Lower leg skin (tissue), 4 donors: ENCODE data around the gene NOSIP. TPM values are rescaled to one million over a fixed set of nuclear protein-coding genes. Genes with fewer than 3 reads are reported as not detected.

Source experiments
- DNase-seq, 2 donors: peaks; one replicate each; pipeline ENCODE4 v3.0.0-alpha.2; 2019; ENCODE audit warnings: low spot score in 2 of 2
- H3K4me3 ChIP-seq: fragments of 200-600 bp; sonication (generic); 2 replicates; pipeline ENCODE4 v1.5.1; 2017; ENCODE audit warnings: mild to moderate bottlenecking, low read depth; ENCODE audit not compliant: poor library complexity, severe bottlenecking
- CTCF ChIP-seq, 3 donors: fragments of 450-650 bp; IDR thresholded peaks; one replicate each; pipeline ENCODE4 v1.5.1; 2016; ENCODE audit warnings: antibody characterized with exemption in 3 of 3, mild to moderate bottlenecking in 3 of 3, moderate library complexity in 2 of 3
- POLR2A ChIP-seq, 2 donors: fragments of 450-650 bp; IDR thresholded peaks; one replicate each; pipeline ENCODE4 v1.6.1; 2016 to 2017; ENCODE audit warnings: antibody characterized with exemption in 2 of 2, mild to moderate bottlenecking in 1 of 2, moderate library complexity in 1 of 2
- WGBS, 2 donors: methylation state at CpG; one replicate each; pipeline ENCODE4 v1.1.5; 2018; 5-methylcytosine and 5-hydroxymethylcytosine counted together
- intact Hi-C: fragments of 100-400 bp; cut with DNase I; formaldehyde crosslinking; loops from one replicate; pipeline ENCODE4 v1.15.0; 2023; ENCODE audit warnings: low total_unique reads
- total RNA-seq, 4 donors: library from RNA; depleted of rRNA; stranded (reverse); fragments of >200 nt; gene quantifications; one replicate each; pipeline ENCODE4 v1.1.0, GENCODE V29; 2016

Gene NOSIP
- total RNA-seq, 4 donors from 2014 or later, result 62.0 to 84.8 (median 66.8) TPM

DNA sequence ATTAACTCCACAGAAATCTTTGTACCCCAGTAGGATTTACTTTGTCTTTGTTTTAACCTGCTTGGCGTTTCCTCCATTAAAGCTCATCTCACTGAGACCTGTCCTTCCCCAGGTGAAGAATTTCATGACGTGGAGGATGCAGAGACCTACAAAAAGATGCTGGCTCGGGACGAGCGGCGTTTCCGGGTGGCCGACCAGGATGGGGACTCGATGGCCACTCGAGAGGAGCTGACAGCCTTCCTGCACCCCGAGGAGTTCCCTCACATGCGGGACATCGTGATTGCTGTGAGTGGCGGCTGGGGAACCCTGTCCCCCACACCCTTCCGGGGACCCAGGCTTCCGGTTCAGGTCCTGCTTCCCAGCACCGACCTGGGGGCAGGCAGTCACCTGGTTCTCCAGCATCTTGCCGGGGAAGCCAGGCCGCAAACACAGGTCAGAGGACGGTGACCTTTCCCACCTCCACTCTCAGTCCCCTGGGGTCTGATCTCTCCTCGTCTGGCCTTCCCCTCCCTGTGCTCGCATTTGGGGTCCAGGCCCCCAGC is 43.4 kb downstream of the NOSIP start:
- no peak for DNase-seq
- intact Hi-C loops, result no loop called here
- H3K4me3 ChIP-seq, result no peak overlapping the region
- TF ChIP-seq POLR2A (IDR thresholded peaks at IDR 0.05), result no peak
- TF ChIP-seq CTCF (IDR thresholded peaks at IDR 0.05), result no peak
- WGBS, 2 donors, result 91 to 92% methylated on average over 19 to 22 of the region's 22 CpGs

DNA sequence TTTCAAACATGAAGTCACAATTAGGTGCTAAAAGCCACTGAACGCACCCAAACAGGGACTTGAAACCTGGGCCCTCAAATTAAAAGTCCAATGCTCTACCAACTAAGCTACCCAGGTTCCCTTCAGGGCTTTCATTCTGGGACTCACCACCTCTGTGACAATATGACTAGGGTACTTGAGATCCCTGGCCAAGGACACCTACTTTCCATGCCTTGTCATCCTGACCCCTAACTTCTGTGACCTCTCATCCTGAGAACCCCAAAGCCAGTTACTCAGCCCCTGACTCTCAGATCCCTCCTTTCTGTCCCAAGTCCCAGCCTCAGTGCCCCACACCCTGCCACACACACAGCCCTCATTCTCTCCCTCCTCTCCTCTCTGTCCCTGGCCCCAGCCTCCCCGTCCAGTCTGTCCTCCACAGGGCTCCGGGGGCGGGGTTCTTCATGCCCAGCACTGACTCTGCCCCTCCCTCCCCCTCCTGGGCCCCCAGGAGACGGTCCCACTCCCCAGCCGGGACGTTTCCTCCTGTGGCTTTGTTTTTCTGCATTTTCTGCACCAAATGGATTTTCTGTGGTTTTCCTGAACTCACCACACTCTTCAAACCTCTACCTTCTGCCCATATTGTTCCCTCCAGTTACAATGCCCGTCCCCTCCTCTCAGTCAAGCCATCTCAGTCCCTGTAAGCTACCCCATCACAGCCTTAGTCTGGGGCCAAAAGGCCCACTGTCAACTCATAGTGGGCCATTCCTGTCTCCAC is 45.5 kb downstream of the NOSIP start:
- WGBS, 2 donors, result 74 to 78% methylated on average over 8 of the region's 8 CpGs
- intact Hi-C loops, result no loop called here
- DNase-seq, result no peak
- no peak overlapping the region for H3K4me3 ChIP-seq
- TF ChIP-seq POLR2A (IDR thresholded peaks at IDR 0.05), result no peak
- TF ChIP-seq CTCF (IDR thresholded peaks at IDR 0.05), result no peak

DNA sequence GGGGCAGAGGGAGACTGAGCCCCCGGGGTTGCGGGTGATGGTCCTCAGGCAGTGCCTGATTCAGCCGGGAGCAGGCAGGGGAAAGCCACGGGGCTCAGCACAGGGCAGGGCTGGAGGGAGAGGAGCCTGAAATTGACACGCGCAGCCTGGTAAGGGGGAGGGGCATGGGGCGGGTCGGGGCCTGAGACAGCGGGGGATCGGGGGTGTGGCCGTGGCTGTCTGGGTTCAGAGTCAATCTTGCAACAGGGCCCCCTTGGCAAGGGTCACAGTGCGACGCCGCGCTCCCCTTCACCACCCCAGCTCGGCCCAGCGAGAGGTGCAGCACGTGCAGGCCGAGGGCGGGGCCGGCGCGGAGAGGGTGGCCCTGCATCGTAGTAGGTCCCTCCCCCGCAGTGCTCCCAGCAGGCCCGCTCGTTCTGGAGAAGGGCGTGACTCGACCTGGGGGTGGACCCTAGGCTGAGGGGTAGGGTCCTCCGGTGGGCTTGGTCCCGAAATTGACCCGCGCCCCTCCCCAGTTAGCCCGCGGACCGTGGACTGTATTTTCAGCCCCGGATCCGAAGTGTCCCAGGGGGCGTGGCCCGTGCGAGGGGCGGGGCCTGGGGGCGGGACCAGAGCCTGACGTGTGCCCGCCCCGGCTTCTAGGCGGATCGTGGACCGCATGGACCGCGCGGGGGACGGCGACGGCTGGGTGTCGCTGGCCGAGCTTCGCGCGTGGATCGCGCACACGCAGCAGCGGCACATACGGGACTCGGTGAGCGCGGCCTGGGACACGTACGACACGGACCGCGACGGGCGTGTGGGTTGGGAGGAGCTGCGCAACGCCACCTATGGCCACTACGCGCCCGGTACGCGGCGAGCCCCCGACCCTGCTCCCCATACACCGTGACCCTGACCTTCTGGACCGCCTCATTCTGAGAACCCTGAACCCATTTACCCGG is 46.5 kb downstream of the NOSIP start:
- H3K4me3 ChIP-seq, result peak overlapping the region; percentile 14
- WGBS, 2 donors, result 9 to 10% methylated on average over 44 to 55 of the region's 87 CpGs
- intact Hi-C loops, result no loop called here
- TF ChIP-seq POLR2A (IDR thresholded peaks at IDR 0.05) (no peak), CTCF (IDR thresholded peaks at IDR 0.05) (no peak)
- DNase-seq, result peak; percentile 71 to 95

DNA sequence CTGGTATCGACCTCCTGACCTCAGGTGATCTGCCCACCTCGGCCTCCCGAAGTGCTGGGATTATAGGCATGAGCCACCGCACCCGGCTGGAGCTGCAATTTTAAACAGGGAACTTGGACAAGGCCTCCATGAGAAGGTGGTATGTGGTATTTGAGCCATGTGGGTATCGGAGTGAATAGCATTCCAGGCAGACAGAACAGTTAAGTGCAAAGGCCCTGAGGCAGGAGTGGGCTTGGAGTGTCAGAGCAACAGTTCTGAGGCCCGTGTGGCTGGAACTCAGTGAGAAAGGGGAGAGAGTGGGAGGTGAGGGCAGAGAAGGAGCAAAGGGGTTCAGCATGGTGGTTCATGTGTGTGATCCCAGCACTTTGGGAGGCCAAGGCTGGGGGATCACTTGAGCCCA is 49.6 kb downstream of the NOSIP start:
- intact Hi-C loops, result no loop called here
- no peak for DNase-seq

More for the DNA sequence above, 49.6 kb downstream of the NOSIP start:
- H3K4me3 ChIP-seq, result no peak overlapping the region
- 83 to 96% methylated on average over 7 of the region's 7 CpGs for WGBS, 2 donors
- TF ChIP-seq CTCF (IDR thresholded peaks at IDR 0.05) (no peak), POLR2A (IDR thresholded peaks at IDR 0.05) (no peak)
